Measurements from ENCODE around the gene GNG10. TPM values are rescaled to one million over a fixed set of nuclear protein-coding genes. Genes with fewer than 3 reads are reported as not detected.
A peak's percentile ranks its signal among the peaks of the same experiment; 100 is the strongest.

The GNG10 gene
- total RNA-seq, 1 donor from 2014 or later: 88.4 TPM

- TF ChIP-seq, protein P1, sequence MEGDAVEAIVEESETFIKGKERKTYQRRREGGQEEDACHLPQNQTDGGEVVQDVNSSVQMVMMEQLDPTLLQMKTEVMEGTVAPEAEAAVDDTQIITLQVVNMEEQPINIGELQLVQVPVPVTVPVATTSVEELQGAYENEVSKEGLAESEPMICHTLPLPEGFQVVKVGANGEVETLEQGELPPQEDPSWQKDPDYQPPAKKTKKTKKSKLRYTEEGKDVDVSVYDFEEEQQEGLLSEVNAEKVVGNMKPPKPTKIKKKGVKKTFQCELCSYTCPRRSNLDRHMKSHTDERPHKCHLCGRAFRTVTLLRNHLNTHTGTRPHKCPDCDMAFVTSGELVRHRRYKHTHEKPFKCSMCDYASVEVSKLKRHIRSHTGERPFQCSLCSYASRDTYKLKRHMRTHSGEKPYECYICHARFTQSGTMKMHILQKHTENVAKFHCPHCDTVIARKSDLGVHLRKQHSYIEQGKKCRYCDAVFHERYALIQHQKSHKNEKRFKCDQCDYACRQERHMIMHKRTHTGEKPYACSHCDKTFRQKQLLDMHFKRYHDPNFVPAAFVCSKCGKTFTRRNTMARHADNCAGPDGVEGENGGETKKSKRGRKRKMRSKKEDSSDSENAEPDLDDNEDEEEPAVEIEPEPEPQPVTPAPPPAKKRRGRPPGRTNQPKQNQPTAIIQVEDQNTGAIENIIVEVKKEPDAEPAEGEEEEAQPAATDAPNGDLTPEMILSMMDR (IDR thresholded peaks at IDR 0.05; ENCODE audit: insufficient read depth, low read length, poor library complexity, severe bottlenecking): no peak
- no peak for DNase-seq (ENCODE audit: low read depth)
- H3K4me3 ChIP-seq (ENCODE audit: low read depth, low read length): peak overlapping the region; percentile 92
- H3K36me3 ChIP-seq (ENCODE audit: control insufficient read depth, insufficient read depth, low read length): no peaks in the 10 kb centered on the region
- H3K27me3 ChIP-seq (ENCODE audit: control insufficient read depth, insufficient read depth, low read length): no peaks in the 10 kb centered on the region
These were observed 29.3 kb upstream of the GNG10 start for GRCh38 chr9:111632060-111632459.

GRCh38 chr9:111632695-111633388 is 28.6 kb upstream of the GNG10 start:
- Histone ChIP-seq H3K27me3 (ENCODE audit: control insufficient read depth, insufficient read depth, low read length) (no peaks in the 10 kb centered on the region), H3K36me3 (ENCODE audit: control insufficient read depth, insufficient read depth, low read length) (no peaks in the 10 kb centered on the region), H3K4me3 (ENCODE audit: low read depth, low read length) (peak overlapping the region; percentile 5)
- DNase-seq (ENCODE audit: low read depth): no peak
- TF ChIP-seq, protein P1 (IDR thresholded peaks at IDR 0.05; ENCODE audit: insufficient read depth, low read length, poor library complexity, severe bottlenecking): no peak

DNA sequence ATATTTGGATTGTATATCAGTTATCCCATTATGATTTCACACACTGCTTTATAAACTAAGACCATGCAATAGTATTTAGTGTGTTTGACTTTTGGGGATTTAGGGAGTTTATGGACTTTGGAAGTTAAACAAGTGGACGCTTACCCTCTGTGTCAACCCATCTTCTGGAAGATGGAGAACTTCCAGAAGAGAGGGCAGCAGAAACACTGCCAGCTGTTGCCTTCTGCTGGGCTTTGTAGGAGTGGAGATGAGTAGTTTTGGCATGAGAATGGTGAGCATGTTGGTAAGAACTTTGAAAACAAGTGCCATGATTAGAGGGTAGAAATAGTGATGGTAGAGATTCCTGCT is 28.0 kb upstream of the GNG10 start:
- H3K4me3 ChIP-seq (ENCODE audit: low read depth, low read length): no peak overlapping the region
- H3K27me3 ChIP-seq (ENCODE audit: control insufficient read depth, insufficient read depth, low read length): no peaks in the 10 kb centered on the region
- TF ChIP-seq, protein P1 (IDR thresholded peaks at IDR 0.05; ENCODE audit: insufficient read depth, low read length, poor library complexity, severe bottlenecking): no peak
- no peak for DNase-seq (ENCODE audit: low read depth)
- no peaks in the 10 kb centered on the region for H3K36me3 ChIP-seq (ENCODE audit: control insufficient read depth, insufficient read depth, low read length)

DNA sequence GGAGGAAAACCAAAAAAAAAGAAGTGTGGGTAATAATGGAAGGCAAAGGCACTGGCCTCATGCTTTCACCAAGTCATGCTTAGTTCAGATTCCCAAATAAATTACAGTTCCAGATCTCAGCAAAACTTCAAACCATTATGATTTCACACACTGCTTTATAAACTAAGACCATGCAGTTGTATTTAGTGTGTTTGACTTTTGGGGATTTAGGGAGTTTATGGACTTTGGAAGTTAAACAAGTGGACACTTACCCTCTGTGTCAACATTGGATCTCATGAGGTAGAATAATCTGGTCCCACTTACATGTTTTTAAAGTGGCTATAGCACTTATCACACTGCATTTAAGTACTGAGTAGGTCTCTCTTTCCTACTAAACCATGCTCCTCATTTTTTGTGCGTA is 26.5 kb upstream of the GNG10 start:
- TF ChIP-seq, protein P1 (IDR thresholded peaks at IDR 0.05; ENCODE audit: insufficient read depth, low read length, poor library complexity, severe bottlenecking): no peak

DNA sequence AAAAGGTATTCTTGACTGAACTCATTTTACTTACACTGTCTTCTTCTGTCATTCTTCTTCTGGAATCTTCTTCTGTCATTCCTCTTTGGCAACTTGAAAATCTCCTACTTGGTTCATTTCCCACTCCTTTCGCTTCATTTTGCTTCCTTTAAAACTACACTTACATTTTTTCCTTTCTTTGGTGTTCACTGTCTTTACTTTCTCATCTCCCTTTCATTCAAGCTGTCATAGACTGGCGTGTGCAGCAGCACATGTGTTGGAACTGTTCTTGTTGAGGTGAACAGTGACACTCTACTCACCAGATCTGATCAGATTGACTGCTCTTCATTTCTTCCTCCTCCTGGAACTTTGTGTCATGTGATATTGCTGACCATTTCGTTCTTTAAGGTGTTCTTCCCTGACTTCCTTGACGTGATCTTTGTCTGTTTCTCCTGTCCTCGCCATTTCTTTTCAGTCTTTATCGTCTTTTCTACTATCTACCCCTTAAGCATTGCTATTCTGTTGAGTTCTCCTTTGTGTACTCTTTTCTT is 23.9 kb upstream of the GNG10 start:
- no peak for DNase-seq (ENCODE audit: low read depth)
- Histone ChIP-seq H3K27me3 (ENCODE audit: control insufficient read depth, insufficient read depth, low read length) (no peaks in the 10 kb centered on the region), H3K36me3 (ENCODE audit: control insufficient read depth, insufficient read depth, low read length) (no peaks in the 10 kb centered on the region), H3K4me3 (ENCODE audit: low read depth, low read length) (no peak overlapping the region)
- TF ChIP-seq, protein P1 (IDR thresholded peaks at IDR 0.05; ENCODE audit: insufficient read depth, low read length, poor library complexity, severe bottlenecking): no peak

More for the DNA sequence above, 26.5 kb upstream of the GNG10 start:
- Histone ChIP-seq H3K27me3 (ENCODE audit: control insufficient read depth, insufficient read depth, low read length) (no peaks in the 10 kb centered on the region), H3K4me3 (ENCODE audit: low read depth, low read length) (no peak overlapping the region), H3K36me3 (ENCODE audit: control insufficient read depth, insufficient read depth, low read length) (no peaks in the 10 kb centered on the region)
- DNase-seq (ENCODE audit: low read depth): no peak
